Measurements from ENCODE around the gene DAAM2. TPM values are rescaled to one million over a fixed set of nuclear protein-coding genes. Genes with fewer than 3 reads are reported as not detected.

DAAM2 gene
- total RNA-seq, 1 donor from 2014 or later: 61.9 TPM

- no peak for ATAC-seq
- intact Hi-C loops (cut with DNase I): no loop called here
- no peak for DNase-seq (ENCODE audit: low spot score)
These were observed 13.5 kb upstream of the DAAM2 start for GRCh38 chr6:39778581-39779255.

GRCh38 chr6:39785281-39785680, 6.9 kb upstream of the DAAM2 start:
- DNase-seq (ENCODE audit: low spot score) (no peak), ATAC-seq (no peak)
- intact Hi-C loops (cut with DNase I): no loop called here

- no peak for DNase-seq (ENCODE audit: low spot score)
- ATAC-seq: no peak
- intact Hi-C loops (cut with DNase I): no loop called here
These were observed 5.5 kb upstream of the DAAM2 start for GRCh38 chr6:39786649-39787048.

GRCh38 chr6:39787322-39787721, 4.9 kb upstream of the DAAM2 start:
- DNase-seq (ENCODE audit: low spot score): no peak
- intact Hi-C loops (cut with DNase I): no loop called here
- ATAC-seq: no peak

- no peak for DNase-seq (ENCODE audit: low spot score)
- intact Hi-C loops (cut with DNase I): no loop called here
- ATAC-seq: no peak
These were observed 1.4 kb upstream of the DAAM2 start for GRCh38 chr6:39790772-39791171.

GRCh38 chr6:39791311-39791710, 865 bp upstream of the DAAM2 start:
- DNase-seq (ENCODE audit: low spot score) (no peak), ATAC-seq (peak; percentile 11)
- intact Hi-C loops (cut with DNase I): no loop called here

- DNase-seq (ENCODE audit: low spot score): peak; percentile 69
- intact Hi-C loops (cut with DNase I): no loop called here
- peak; percentile 46 for ATAC-seq
These were observed 619 bp downstream of the DAAM2 start for GRCh38 chr6:39792540-39793450.

GRCh38 chr6:39793516-39793915, 1.3 kb downstream of the DAAM2 start:
- DNase-seq (ENCODE audit: low spot score) (no peak), ATAC-seq (no peak)
- intact Hi-C loops (cut with DNase I): no loop called here

- intact Hi-C loops (cut with DNase I): no loop called here
- ATAC-seq: no peak
- DNase-seq (ENCODE audit: low spot score): no peak
These were observed 2.1 kb downstream of the DAAM2 start for GRCh38 chr6:39794231-39794630.

- intact Hi-C loops (cut with DNase I): loop anchor here (5.0 kb wide), 1 partner anchor 370 kb away; no protein-coding TSS in a partner anchor
- DNase-seq (ENCODE audit: low spot score): no peak
- ATAC-seq: no peak
These were observed 5.6 kb downstream of the DAAM2 start for GRCh38 chr6:39797751-39798150.

- peak; percentile 9 for ATAC-seq
- intact Hi-C loops (cut with DNase I): no loop called here
These were observed 8.2 kb downstream of the DAAM2 start for GRCh38 chr6:39800034-39801032.

GRCh38 chr6:39801456-39802251, 9.5 kb downstream of the DAAM2 start:
- peak; percentile 75 for ATAC-seq
- no peak for DNase-seq (ENCODE audit: low spot score)
- intact Hi-C loops (cut with DNase I): no loop called here

More at GRCh38 chr6:39800034-39801032, 8.2 kb downstream of the DAAM2 start:
- DNase-seq (ENCODE audit: low spot score): no peak

GRCh38 chr6:39803872-39804271, 11.7 kb downstream of the DAAM2 start:
- intact Hi-C loops (cut with DNase I): no loop called here
- no peak for DNase-seq (ENCODE audit: low spot score)
- no peak for ATAC-seq

GRCh38 chr6:39804466-39805065, 12.4 kb downstream of the DAAM2 start:
- ATAC-seq: no peak

GRCh38 chr6:39806278-39806677, 14.1 kb downstream of the DAAM2 start:
- DNase-seq (ENCODE audit: low spot score): no peak
- ATAC-seq: no peak
- intact Hi-C loops (cut with DNase I): no loop called here

More at GRCh38 chr6:39804466-39805065, 12.4 kb downstream of the DAAM2 start:
- intact Hi-C loops (cut with DNase I): no loop called here
- DNase-seq (ENCODE audit: low spot score): no peak

GRCh38 chr6:39808346-39808745, 16.2 kb downstream of the DAAM2 start:
- ATAC-seq (no peak), DNase-seq (ENCODE audit: low spot score) (no peak)
- intact Hi-C loops (cut with DNase I): no loop called here

- intact Hi-C loops (cut with DNase I): no loop called here
- DNase-seq (ENCODE audit: low spot score) (no peak), ATAC-seq (peak; percentile 51)
These were observed 16.8 kb downstream of the DAAM2 start for GRCh38 chr6:39808964-39809363.

- DNase-seq (ENCODE audit: low spot score) (no peak), ATAC-seq (no peak)
- intact Hi-C loops (cut with DNase I): no loop called here
These were observed 19.7 kb downstream of the DAAM2 start for GRCh38 chr6:39811835-39812345.

Data from sciatic nerve (tissue), 2 donors.